KG1 (cell line): ENCODE data around the gene STAC3.

Experiments
- DNase-seq: peaks from one replicate; lab custom pipeline; 2025; lab: John Stamatoyannopoulos, UW

The STAC3 gene

DNA sequence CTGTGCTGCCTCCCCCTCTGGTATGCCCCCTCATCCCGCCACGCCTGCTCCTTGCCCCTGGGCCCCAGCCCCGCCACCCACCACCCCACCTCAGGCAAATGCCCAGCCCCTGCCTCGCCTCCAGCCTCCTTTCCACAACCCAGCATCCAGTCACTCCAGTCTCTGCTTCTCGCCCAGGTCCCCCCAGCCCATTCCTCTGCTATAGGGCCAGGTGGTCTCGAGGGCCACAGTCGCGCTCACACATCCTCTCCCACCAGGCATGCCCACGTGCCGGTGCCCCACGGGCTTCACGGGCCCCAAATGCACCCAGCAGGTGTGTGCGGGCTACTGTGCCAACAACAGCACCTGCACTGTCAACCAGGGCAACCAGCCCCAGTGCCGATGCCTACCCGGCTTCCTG, 40.5 kb downstream of the STAC3 start:
- no peak for DNase-seq

DNA sequence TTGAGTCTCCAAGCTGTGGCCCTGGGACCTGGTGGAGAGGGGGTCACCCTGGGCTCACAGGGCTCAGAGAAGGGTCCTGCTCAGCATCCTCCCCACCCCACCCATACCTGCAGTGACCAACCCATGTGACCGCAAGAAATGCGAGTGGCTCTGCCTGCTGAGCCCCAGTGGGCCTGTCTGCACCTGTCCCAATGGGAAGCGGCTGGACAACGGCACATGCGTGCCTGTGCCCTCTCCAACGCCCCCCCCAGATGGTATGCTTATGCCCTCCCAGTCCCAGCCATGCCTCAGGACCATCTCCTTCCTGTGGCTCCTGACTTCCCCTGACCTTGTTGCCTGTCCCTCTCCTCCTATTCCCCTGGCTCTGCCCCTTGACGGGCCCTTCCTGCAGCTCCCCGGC, 41.1 kb downstream of the STAC3 start:
- DNase-seq = no peak

DNA sequence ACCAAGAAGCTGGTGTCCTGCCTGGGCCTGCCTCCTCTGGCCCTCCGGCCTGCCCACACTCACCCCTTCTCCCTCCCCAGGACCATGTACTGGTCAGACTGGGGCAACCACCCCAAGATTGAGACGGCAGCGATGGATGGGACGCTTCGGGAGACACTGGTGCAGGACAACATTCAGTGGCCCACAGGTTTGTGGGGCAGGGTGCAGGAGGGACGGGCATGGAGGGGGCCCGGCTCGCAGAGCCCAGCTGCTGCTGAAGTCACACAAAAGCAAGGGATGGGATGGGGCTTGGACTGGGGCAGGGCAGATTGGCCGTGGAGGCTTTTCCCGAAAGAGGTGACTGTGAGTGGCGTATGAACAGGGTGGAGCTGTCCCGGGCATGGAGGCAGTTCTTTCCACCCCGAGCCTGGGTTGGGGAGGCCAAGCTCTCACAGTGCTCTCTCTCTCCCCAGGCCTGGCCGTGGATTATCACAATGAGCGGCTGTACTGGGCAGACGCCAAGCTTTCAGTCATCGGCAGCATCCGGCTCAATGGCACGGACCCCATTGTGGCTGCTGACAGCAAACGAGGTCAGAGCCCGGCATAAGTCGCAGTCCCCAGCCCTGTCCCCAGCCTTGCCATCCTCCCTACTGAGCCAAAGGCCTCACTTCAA, 42.2 kb downstream of the STAC3 start:
- no peak for DNase-seq

DNA sequence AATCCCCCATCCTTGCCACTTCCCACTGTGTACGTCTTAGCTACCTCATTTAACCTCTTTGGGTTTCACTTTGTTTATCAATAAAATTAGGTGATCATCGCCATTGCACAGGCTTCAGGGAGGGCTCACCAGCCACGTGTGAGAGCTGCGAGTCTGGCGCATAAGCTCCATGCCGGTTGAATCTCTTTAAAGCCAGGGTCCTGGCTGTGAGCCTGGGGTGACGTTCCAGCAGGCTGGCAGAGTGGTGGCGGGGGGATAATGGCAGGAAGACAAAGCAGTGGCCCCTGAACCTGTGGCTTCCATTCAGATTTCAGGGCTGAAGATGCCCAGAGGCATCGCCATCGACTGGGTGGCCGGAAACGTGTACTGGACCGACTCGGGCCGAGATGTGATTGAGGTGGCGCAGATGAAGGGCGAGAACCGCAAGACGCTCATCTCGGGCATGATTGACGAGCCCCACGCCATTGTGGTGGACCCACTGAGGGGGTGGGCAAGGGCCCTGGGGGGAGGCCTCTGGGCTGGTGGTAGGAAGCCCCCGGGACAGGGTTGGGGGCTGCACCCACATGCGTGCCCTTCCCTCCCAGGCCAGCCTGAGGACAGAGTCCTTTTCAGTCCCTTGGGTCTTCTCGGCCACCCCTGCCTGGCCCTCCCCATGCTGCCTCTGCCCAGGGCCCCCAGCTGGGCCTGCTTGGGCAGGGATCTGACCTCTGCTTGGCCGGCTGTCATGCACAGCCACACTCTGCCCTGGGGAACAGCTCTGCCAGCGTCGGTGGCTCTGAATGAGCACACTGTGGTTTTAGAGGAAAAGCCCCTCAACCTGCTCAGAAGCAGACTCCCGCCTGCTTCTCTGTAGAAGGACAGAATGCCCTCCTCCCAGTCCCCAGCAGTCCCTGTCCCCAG, 43.0 kb downstream of the STAC3 start:
- no peak for DNase-seq

DNA sequence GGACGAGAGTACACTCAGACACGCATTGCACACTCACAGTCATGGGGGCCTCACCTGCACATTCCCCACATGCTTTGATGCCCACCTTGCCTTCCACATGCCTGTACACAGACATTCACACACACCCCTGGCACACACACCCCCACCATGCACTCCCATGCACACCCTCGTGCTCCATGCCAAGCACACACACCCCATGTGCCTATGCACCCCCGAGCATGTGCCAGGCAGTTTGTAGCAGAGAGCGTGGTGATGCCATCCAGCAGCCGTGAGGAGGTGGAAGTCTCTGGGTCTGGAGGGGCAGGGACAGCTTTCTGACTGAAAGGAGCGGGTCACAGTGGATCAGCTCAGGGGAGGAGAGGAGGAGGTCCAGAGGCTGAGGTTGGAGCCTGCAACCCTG, 45.1 kb downstream of the STAC3 start:
- no peak for DNase-seq

DNA sequence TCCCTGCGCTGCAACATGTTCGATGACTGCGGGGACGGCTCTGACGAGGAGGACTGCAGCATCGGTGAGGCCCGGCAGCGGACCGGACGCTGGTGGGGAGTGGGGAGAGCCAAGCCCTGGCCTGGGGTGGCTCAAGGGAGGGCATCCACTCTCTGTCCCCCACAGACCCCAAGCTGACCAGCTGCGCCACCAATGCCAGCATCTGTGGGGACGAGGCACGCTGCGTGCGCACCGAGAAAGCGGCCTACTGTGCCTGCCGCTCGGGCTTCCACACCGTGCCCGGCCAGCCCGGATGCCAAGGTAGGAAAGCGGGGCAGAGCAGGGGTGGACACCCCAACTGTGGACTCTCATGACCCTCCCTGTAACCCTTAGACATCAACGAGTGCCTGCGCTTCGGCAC, 45.8 kb downstream of the STAC3 start:
- DNase-seq = no peak

DNA sequence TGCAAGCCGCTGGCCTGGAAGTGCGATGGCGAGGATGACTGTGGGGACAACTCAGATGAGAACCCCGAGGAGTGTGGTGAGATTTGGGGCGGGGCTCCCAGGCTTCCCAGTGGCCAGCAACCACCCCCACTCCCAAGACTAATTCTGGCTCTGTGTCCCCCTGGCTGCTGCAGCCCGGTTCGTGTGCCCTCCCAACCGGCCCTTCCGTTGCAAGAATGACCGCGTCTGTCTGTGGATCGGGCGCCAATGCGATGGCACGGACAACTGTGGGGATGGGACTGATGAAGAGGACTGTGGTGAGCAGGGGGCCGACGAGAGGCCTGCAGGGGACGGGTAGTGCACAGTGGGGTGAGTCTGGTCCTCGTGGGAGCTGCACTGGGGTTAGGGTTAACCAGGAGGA, 46.5 kb downstream of the STAC3 start:
- DNase-seq = no peak

DNA sequence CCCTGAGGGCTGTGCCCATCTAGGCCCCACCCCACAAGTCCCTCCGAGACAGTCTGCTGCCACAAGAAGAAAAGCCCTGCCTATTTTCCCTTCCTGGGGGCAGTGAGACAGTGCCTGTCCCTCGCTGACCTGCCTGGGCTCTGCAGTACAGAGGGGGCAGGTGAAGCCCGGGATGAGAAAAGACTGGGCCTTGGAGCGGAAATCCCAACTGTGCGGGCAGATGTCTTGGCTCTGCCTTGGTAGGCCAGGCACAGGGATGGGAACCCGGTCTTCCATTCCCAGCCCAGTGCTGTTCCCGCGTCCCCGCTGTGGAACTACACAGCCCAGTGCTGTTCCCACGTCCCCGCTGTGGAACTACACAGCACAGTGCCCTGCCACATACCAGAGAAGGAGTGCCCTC, 47.2 kb downstream of the STAC3 start:
- no peak for DNase-seq

DNA sequence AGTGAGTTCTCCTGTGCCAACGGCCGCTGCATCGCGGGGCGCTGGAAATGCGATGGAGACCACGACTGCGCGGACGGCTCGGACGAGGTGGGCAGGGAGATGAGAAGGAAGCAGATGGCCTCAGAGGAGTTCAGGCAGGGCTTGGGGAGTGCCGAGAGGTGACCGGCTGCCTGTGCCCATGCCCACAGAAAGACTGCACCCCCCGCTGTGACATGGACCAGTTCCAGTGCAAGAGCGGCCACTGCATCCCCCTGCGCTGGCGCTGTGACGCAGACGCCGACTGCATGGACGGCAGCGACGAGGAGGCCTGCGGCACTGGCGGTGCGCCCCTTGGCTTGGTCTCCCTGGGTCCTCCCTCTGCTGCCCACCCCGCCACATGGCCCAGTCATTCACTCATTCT, 47.8 kb downstream of the STAC3 start:
- DNase-seq = no peak

DNA sequence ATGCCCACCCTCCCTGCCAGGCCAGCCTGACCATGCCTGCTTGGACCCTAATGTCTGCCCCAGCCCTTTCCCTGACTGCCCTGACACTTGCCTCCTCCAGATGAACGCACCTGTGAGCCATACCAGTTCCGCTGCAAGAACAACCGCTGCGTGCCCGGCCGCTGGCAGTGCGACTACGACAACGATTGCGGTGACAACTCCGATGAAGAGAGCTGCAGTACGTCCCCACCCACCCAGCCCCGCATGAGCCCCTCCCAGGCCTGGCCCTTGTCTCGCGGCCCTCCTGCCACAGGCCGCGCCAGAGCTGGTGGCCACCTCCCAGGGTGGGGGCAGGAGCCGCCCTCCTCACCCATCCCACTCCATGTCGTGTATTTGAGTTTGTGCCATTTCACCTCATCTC, 48.7 kb downstream of the STAC3 start:
- DNase-seq = no peak

DNA sequence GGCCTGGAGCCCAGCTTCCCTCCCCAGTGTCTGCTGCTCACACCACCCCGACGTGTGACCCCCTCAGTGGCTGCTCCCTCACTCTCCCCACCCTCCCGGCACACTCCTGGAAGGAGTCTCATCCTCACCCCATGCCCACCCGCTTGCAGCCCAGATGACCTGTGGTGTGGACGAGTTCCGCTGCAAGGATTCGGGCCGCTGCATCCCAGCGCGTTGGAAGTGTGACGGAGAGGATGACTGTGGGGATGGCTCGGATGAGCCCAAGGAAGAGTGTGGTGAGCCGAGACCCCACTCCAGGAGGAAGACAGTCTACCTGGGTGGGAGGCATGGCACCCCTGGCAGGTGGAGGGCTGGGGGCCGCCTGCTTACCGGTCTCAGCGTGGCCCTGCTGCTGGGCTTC, 49.4 kb downstream of the STAC3 start:
- no peak for DNase-seq

DNA sequence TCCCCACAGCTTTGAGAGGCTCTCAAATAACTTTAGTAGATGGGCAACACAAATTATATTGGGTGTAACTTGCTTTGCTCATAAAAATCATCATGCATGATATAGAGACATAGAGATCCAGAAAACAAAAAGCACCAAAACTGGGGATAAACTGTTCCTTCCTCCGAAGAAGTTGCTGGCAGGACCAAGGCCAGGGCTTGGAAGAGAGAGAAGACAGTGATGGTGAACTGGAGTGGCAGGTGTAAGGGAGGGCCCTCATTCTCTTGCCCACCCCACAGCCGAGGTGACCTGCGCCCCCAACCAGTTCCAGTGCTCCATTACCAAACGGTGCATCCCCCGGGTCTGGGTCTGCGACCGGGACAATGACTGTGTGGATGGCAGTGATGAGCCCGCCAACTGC, 49.8 kb downstream of the STAC3 start:
- no peak for DNase-seq

DNA sequence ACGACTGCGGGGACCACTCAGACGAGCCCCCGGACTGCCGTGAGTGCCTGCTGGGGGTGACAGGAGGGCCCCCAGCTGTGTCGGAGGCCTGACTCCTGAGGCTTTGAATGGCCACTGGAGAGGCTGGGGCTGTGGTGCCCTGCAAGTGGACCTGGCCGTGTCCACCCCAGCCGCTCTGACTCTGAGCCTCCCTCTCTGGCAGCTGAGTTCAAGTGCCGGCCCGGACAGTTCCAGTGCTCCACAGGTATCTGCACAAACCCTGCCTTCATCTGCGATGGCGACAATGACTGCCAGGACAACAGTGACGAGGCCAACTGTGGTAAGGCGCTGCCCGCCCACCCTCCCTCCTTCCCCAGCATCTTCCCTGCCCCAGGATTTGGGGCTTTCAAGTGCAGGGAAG, 50.5 kb downstream of the STAC3 start:
- DNase-seq = no peak

DNA sequence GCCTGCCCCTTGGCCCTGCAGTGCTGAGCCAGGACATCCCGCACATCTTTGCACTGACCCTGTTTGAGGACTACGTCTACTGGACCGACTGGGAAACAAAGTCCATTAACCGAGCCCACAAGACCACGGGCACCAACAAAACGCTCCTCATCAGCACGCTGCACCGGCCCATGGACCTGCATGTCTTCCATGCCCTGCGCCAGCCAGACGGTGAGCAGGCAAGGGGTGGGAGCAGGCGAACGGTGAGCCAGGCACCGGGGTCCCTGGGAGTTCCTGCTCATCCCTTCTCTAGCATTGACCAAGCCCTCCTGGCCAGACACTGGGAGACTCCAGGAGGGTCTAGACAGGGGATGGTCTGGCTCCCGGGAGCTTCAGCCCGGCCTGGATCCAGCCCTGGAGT, 51.8 kb downstream of the STAC3 start:
- no peak for DNase-seq

DNA sequence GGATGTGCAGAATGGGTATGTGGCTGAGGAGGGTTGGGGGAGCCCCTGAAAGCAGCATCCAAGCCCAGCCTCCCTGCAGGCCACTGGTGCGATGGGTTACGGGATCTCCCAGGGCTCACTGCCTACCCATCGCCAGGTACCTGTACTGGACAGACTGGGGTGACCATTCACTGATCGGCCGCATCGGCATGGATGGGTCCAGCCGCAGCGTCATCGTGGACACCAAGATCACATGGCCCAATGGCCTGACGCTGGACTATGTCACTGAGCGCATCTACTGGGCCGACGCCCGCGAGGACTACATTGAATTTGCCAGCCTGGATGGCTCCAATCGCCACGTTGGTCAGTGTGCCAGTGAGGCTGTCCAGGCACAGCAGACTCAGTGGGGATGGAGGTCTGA, 52.7 kb downstream of the STAC3 start:
- DNase-seq = no peak

DNA sequence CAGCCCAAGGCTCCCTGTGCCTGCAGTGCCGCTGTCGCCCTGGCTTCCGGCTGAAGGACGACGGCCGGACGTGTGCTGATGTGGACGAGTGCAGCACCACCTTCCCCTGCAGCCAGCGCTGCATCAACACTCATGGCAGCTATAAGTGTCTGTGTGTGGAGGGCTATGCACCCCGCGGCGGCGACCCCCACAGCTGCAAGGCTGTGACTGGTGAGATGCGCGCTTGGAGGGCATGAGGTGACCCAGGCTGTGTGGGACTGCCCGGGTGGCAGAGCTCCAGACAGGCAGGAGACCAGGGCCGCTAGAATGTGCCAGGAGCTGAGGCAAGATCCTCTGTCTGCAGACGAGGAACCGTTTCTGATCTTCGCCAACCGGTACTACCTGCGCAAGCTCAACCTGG, 54.0 kb downstream of the STAC3 start:
- DNase-seq = no peak

DNA sequence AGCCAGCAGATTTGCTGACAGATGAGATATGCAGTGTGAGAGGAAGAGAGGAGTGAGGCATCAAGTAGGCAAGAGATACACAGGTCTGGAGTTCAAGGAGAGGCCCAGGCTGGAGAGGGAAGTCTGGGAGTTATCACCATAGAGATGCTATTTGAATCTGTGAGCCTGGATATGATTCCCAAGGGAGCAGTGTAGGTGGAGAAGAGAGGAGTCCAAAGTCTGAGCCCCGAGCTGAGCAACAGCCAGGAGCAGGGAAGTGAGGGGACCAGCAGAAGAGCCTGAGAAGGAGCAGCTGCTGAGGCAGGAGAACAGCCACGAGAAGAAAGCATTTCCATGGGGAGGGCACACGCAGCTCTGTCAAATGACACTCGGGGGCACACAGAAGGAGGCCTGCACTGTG, 54.5 kb downstream of the STAC3 start:
- no peak for DNase-seq

DNA sequence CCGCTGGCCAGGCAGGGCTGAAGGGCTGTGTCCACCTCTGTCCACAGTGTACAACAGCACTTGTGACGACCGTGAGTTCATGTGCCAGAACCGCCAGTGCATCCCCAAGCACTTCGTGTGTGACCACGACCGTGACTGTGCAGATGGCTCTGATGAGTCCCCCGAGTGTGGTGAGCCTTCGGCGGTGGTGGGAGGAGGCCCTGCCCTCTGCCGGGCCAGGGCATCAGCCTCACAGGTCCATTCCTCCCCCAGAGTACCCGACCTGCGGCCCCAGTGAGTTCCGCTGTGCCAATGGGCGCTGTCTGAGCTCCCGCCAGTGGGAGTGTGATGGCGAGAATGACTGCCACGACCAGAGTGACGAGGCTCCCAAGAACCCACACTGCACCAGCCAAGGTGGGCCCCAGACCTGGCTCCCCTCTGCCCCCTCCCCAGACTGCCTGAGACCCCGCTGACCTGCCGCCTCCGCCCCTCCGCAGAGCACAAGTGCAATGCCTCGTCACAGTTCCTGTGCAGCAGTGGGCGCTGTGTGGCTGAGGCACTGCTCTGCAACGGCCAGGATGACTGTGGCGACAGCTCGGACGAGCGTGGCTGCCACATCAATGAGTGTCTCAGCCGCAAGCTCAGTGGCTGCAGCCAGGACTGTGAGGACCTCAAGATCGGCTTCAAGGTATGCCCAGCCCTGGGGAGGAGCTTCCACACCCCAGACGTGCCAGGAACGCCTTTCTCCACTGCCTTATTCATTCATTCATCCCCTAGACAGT, 55.2 kb downstream of the STAC3 start:
- no peak for DNase-seq

DNA sequence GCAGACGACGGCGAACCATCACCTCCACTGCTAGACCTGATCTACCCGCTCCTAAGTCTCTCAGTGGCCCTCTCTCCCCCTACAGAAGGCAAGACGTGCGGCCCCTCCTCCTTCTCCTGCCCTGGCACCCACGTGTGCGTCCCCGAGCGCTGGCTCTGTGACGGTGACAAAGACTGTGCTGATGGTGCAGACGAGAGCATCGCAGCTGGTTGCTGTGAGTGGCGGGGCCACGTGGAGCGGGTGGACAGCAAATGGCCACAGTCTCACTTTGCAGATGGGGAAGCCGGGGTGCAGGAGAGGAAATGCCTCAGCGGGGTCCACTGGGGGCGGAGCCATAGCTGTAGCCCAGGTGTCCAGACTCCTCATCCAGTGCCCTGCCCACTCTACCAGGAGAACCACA, 55.8 kb downstream of the STAC3 start:
- DNase-seq = no peak

DNA sequence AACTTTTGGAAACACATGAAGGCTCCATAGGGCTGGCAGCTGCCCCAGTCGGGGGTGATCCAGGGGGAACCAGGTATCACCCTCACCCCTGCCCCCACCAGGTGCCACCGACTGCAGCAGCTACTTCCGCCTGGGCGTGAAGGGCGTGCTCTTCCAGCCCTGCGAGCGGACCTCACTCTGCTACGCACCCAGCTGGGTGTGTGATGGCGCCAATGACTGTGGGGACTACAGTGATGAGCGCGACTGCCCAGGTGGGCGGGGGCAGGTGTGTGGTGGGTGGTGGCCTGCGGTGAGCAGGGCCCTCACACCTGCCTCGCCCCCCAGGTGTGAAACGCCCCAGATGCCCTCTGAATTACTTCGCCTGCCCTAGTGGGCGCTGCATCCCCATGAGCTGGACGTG, 56.7 kb downstream of the STAC3 start:
- DNase-seq = no peak

DNA sequence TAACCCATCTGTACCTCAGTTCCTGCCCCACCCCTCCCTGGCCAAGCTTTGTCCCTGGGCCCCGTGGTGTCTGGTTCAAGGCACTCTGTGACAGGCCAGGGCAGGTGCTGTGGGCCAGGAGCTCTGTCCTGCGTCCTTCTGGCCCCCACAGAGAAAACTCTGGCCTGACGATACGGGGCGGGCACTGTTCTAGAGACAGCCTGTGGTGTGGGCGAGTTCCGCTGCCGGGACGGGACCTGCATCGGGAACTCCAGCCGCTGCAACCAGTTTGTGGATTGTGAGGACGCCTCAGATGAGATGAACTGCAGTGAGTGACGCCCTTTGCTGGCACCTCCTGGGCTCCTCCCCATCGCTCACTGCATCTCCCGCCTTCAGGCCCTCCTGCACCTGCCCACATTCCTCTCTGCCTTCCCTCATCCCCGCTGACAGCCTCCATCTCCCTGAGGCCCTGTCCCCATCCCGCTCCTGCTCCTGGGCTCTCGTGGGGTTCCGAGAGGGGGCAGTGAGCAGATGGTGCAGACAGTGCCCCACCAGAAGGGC, 57.2 kb downstream of the STAC3 start:
- DNase-seq = no peak
